A549 (cell line): ENCODE data around the gene MS4A8.

Experiments used
- EP300 ChIP-seq, 2 experiments: fragments of >200 bp; sonication (Bioruptor Twin); formaldehyde crosslinking; IDR thresholded peaks; 2 replicates in 1 of 2; 3 replicates in 1 of 2; pipeline ENCODE4 v1.6.1; 2016 to 2017
- FOXS1 ChIP-seq: fragments of 250-450 bp; sonication (Bioruptor Pico); IDR thresholded peaks from 2 replicates; pipeline ENCODE4 v1.5.0; 2020; ENCODE audit warnings: mild to moderate bottlenecking, moderate library complexity
- GATA3 ChIP-seq: IDR thresholded peaks from 2 replicates; pipeline ENCODE4 v1.6.1; 2012; ENCODE audit warnings: borderline replicate concordance
- JUN ChIP-seq, 2 experiments: fragments of >200 bp; sonication (Bioruptor Twin); formaldehyde crosslinking; IDR thresholded peaks; 2 replicates in 1 of 2; 3 replicates in 1 of 2; pipeline ENCODE4 v1.6.1; 2016 to 2017
- KDM5A ChIP-seq: fragments of 200-600 bp; sonication (generic); IDR thresholded peaks from 2 replicates; pipeline ENCODE4 v1.6.1; 2016; ENCODE audit warnings: antibody characterized with exemption, mild to moderate bottlenecking
- MAFK ChIP-seq: fragments of 450-650 bp; IDR thresholded peaks from 2 replicates; pipeline ENCODE4 v1.6.1; 2014; ENCODE audit not compliant: partially characterized antibody
- POLR2A ChIP-seq: IDR thresholded peaks from 2 replicates; pipeline ENCODE4 v1.6.1; 2012; ENCODE audit warnings: mild to moderate bottlenecking, low read length
- POLR2AphosphoS2 ChIP-seq: conservative IDR thresholded peaks from 2 replicates; pipeline ENCODE4 v1.6.1; 2012; ENCODE audit warnings: low read length, improper control_type of control experiment, inconsistent platforms
- RCOR1 ChIP-seq: fragments of 150-350 bp; IDR thresholded peaks from 2 replicates; pipeline ENCODE4 v1.6.1; 2014; ENCODE audit warnings: antibody characterized with exemption, low read length, low read depth
- ZFP36 ChIP-seq: fragments of 450-650 bp; IDR thresholded peaks from 2 replicates; pipeline ENCODE4 v1.6.1; 2014; ENCODE audit warnings: borderline replicate concordance; ENCODE audit not compliant: partially characterized antibody
- TF ChIP-seq, protein P1 (sequence below): fragments of >200 bp; sonication (Bioruptor Twin); formaldehyde crosslinking; IDR thresholded peaks from 3 replicates; pipeline ENCODE4 v1.5.1; 2016
- TF ChIP-seq, protein P2 (sequence below): fragments of 200-600 bp; sonication (generic); IDR thresholded peaks from 2 replicates; pipeline ENCODE4 v1.6.1; 2016; ENCODE audit warnings: antibody characterized with exemption, mild to moderate bottlenecking, moderate library complexity
- TF ChIP-seq, protein P3 (sequence below): IDR thresholded peaks from 2 replicates; pipeline ENCODE4 v1.6.1; 2012

DNA sequence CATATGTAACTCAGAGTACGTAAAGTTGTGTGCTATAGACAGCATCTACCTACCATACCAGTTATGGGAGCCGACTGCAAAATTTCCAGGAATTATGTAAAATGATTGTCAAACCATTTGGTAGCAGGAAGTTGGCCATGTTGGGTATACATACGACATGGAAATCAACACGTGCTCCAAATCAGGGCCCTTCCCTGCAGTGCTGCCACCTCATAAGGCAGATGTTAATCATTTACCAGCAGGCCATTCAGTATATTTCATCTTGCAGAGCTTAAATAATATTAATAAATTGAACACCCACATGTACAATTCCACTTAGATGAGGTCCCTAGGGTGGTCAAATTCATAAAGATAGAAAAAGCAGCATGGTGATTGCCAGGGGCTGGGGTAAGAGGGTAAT lies 34.9 kb downstream of the MS4A8 start:
- TF ChIP-seq ZFP36 (no peak), POLR2A (no peak), JUN (IDR thresholded peaks at IDR 0.05) (no peak), KDM5A (no peak), POLR2AphosphoS2 (no peak), FOXS1 (CRISPR knock-in tag) (no peak), MAFK (no peak), EP300 (IDR thresholded peaks at IDR 0.05) (no peak), RCOR1 (no peak), GATA3 (no peak)
- TF ChIP-seq, protein P1, sequence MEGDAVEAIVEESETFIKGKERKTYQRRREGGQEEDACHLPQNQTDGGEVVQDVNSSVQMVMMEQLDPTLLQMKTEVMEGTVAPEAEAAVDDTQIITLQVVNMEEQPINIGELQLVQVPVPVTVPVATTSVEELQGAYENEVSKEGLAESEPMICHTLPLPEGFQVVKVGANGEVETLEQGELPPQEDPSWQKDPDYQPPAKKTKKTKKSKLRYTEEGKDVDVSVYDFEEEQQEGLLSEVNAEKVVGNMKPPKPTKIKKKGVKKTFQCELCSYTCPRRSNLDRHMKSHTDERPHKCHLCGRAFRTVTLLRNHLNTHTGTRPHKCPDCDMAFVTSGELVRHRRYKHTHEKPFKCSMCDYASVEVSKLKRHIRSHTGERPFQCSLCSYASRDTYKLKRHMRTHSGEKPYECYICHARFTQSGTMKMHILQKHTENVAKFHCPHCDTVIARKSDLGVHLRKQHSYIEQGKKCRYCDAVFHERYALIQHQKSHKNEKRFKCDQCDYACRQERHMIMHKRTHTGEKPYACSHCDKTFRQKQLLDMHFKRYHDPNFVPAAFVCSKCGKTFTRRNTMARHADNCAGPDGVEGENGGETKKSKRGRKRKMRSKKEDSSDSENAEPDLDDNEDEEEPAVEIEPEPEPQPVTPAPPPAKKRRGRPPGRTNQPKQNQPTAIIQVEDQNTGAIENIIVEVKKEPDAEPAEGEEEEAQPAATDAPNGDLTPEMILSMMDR, result no peak
- TF ChIP-seq, protein P2, sequence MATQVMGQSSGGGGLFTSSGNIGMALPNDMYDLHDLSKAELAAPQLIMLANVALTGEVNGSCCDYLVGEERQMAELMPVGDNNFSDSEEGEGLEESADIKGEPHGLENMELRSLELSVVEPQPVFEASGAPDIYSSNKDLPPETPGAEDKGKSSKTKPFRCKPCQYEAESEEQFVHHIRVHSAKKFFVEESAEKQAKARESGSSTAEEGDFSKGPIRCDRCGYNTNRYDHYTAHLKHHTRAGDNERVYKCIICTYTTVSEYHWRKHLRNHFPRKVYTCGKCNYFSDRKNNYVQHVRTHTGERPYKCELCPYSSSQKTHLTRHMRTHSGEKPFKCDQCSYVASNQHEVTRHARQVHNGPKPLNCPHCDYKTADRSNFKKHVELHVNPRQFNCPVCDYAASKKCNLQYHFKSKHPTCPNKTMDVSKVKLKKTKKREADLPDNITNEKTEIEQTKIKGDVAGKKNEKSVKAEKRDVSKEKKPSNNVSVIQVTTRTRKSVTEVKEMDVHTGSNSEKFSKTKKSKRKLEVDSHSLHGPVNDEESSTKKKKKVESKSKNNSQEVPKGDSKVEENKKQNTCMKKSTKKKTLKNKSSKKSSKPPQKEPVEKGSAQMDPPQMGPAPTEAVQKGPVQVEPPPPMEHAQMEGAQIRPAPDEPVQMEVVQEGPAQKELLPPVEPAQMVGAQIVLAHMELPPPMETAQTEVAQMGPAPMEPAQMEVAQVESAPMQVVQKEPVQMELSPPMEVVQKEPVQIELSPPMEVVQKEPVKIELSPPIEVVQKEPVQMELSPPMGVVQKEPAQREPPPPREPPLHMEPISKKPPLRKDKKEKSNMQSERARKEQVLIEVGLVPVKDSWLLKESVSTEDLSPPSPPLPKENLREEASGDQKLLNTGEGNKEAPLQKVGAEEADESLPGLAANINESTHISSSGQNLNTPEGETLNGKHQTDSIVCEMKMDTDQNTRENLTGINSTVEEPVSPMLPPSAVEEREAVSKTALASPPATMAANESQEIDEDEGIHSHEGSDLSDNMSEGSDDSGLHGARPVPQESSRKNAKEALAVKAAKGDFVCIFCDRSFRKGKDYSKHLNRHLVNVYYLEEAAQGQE, result no peak
- TF ChIP-seq, protein P3, sequence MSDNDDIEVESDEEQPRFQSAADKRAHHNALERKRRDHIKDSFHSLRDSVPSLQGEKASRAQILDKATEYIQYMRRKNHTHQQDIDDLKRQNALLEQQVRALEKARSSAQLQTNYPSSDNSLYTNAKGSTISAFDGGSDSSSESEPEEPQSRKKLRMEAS, result no peak
